Upper lobe of right lung (tissue), 1 donor: ENCODE measurements around the gene RERE. TPM values are rescaled to one million over a fixed set of nuclear protein-coding genes. Genes with fewer than 3 reads are reported as not detected.

Source experiments
- ATAC-seq: fragments of 200-7000 bp; cut with Tn5 transposase; one replicate; pipeline ENCODE4 v1.9.1; 2020; ENCODE audit warnings: mild to moderate bottlenecking, moderate library complexity
- DNase-seq: peaks from one replicate; pipeline ENCODE4 v3.0.0-alpha.2; 2020
- H3K27ac ChIP-seq: fragments of 200-600 bp; one replicate; pipeline ENCODE4 v1.8.0; 2022
- H3K27me3 ChIP-seq: fragments of 200-600 bp; one replicate; pipeline ENCODE4 v1.8.0; 2022; ENCODE audit warnings: mild to moderate bottlenecking
- H3K36me3 ChIP-seq: fragments of 200-600 bp; one replicate; pipeline ENCODE4 v1.8.0; 2022
- H3K4me1 ChIP-seq: fragments of 200-600 bp; one replicate; pipeline ENCODE4 v1.8.0; 2022
- H3K4me3 ChIP-seq: fragments of 200-600 bp; one replicate; pipeline ENCODE4 v1.8.0; 2022; ENCODE audit warnings: mild to moderate bottlenecking
- H3K9me3 ChIP-seq: fragments of 200-600 bp; one replicate; pipeline ENCODE4 v1.8.0; 2022
- CTCF ChIP-seq: fragments of 200-600 bp; IDR thresholded peaks from one replicate; pipeline ENCODE4 v1.8.0; 2022; ENCODE audit warnings: antibody characterized with exemption
- intact Hi-C: fragments of 100-400 bp; cut with DNase I; formaldehyde crosslinking; loops from one replicate; pipeline ENCODE4 v1.11.0; 2022
- total RNA-seq: library from RNA; stranded (reverse); fragmentation: NEBNext Ultra II Directional; extraction: Animal tissue kit (Norgen Biotek cat#: 25700); gene quantifications from one replicate; pipeline ENCODE4 v1.2.1, GENCODE V29; 2021
- donor health status: DM: no; HTN: yes; CAD: no; lungs with severe emphysema.

RERE gene
- total RNA-seq, 1 donor from 2014 or later: 99.6 TPM

GRCh38 chr1:8747879-8748825 is 69.3 kb downstream of the RERE start:
- H3K4me3 ChIP-seq: no peak overlapping the region
- H3K27me3 ChIP-seq: no peaks in the 10 kb centered on the region
- no peak overlapping the region for H3K27ac ChIP-seq
- no peaks in the 10 kb centered on the region for H3K4me1 ChIP-seq
- intact Hi-C loops: no loop called here
- H3K9me3 ChIP-seq: no peaks in the 10 kb centered on the region
- ATAC-seq: no peak
- no peak for DNase-seq
- H3K36me3 ChIP-seq: no peaks in the 10 kb centered on the region
- no peak for TF ChIP-seq CTCF

- no peaks in the 10 kb centered on the region for H3K27me3 ChIP-seq
- no peaks in the 10 kb centered on the region for H3K4me1 ChIP-seq
- no peak overlapping the region for H3K27ac ChIP-seq
- intact Hi-C loops: no loop called here
- H3K36me3 ChIP-seq: no peaks in the 10 kb centered on the region
- ATAC-seq: no peak
- DNase-seq: no peak
- H3K4me3 ChIP-seq: no peak overlapping the region
- no peak for TF ChIP-seq CTCF
- no peaks in the 10 kb centered on the region for H3K9me3 ChIP-seq
These were observed 70.9 kb downstream of the RERE start for GRCh38 chr1:8746554-8746953.

GRCh38 chr1:8745749-8746390 is 71.6 kb downstream of the RERE start:
- DNase-seq (no peak), ATAC-seq (no peak)
- Histone ChIP-seq H3K4me1 (no peaks in the 10 kb centered on the region), H3K27me3 (no peaks in the 10 kb centered on the region), H3K4me3 (no peak overlapping the region), H3K9me3 (no peaks in the 10 kb centered on the region), H3K27ac (no peak overlapping the region), H3K36me3 (no peaks in the 10 kb centered on the region)
- intact Hi-C loops: no loop called here
- TF ChIP-seq CTCF: no peak

GRCh38 chr1:8745346-8745745 is 72.1 kb downstream of the RERE start:
- DNase-seq: no peak
- Histone ChIP-seq H3K27me3 (no peaks in the 10 kb centered on the region), H3K36me3 (no peaks in the 10 kb centered on the region), H3K27ac (no peak overlapping the region), H3K4me1 (no peaks in the 10 kb centered on the region), H3K9me3 (no peaks in the 10 kb centered on the region), H3K4me3 (no peak overlapping the region)
- ATAC-seq: no peak
- intact Hi-C loops: no loop called here
- no peak for TF ChIP-seq CTCF

- Histone ChIP-seq H3K4me3 (no peak overlapping the region), H3K36me3 (no peaks in the 10 kb centered on the region), H3K9me3 (no peaks in the 10 kb centered on the region), H3K27ac (no peak overlapping the region), H3K4me1 (no peaks in the 10 kb centered on the region), H3K27me3 (no peaks in the 10 kb centered on the region)
- no peak for TF ChIP-seq CTCF
- DNase-seq (no peak), ATAC-seq (no peak)
- intact Hi-C loops: no loop called here
These were observed 75.2 kb downstream of the RERE start for GRCh38 chr1:8742022-8742924.
